Naive thymus-derived CD4-positive, alpha-beta T cell (primary cell): ENCODE measurements around the gene TAS2R14. TPM values are rescaled to one million over a fixed set of nuclear protein-coding genes. Genes with fewer than 3 reads are reported as not detected.

Experiments
- ATAC-seq: fragments of 150-1000 bp; cut with Tn5 transposase; 2 replicates; pipeline ENCODE4 v1.10.0; 2021; ENCODE audit warnings: mild to moderate bottlenecking, moderate library complexity
- CTCF ChIA-PET: fragments of 350-600 bp; sonication (Branson Sonifier 250); formaldehyde crosslinking; loops from one replicate; lab custom pipeline; 2021; ENCODE audit warnings: antibody characterized with exemption; lab: Charles Lee
- POLR2A ChIA-PET: fragments of 350-600 bp; sonication (Branson Sonifier 250); formaldehyde crosslinking; loops from one replicate; lab custom pipeline; 2021; ENCODE audit warnings: antibody characterized with exemption, inconsistent platforms; lab: Charles Lee
- DNase-seq, 9 donors: peaks; one replicate each; pipeline versions ENCODE4 v3.0.0 to v3.0.0-alpha.2; 2020 to 2022; ENCODE audit warnings: mixed read lengths in 1 of 9
- H3K27ac ChIP-seq: one replicate; pipeline ENCODE4 v1.7.0; 2013; ENCODE audit warnings: mild to moderate bottlenecking, low read depth, low read length, moderate library complexity
- H3K27me3 ChIP-seq, 2 donors: one replicate each; pipeline ENCODE4 v1.7.0; 2013; ENCODE audit warnings: low read length in 2 of 2, mild to moderate bottlenecking in 2 of 2, moderate library complexity in 2 of 2; ENCODE audit not compliant: control insufficient read depth in 2 of 2, insufficient read depth in 2 of 2
- H3K36me3 ChIP-seq, 3 experiments: 1 replicate in 2 of 3; 2 replicates in 1 of 3; pipeline ENCODE4 v1.7.0; 2013; ENCODE audit warnings: low read length in 3 of 3, mild to moderate bottlenecking in 3 of 3, moderate library complexity in 1 of 3; ENCODE audit not compliant: insufficient read depth in 3 of 3, control insufficient read depth in 2 of 3
- H3K4me1 ChIP-seq, 2 donors: one replicate each; pipeline ENCODE4 v1.7.0; 2013; ENCODE audit warnings: low read length in 2 of 2, mild to moderate bottlenecking in 2 of 2, moderate library complexity in 1 of 2; ENCODE audit not compliant: control insufficient read depth in 2 of 2, insufficient read depth in 2 of 2
- H3K4me3 ChIP-seq: 2 replicates; pipeline ENCODE4 v1.7.0; 2013; ENCODE audit warnings: mild to moderate bottlenecking, low read length
- H3K9me3 ChIP-seq, 3 experiments: 1 replicate in 2 of 3; 2 replicates in 1 of 3; pipeline ENCODE4 v1.7.0; 2013; ENCODE audit warnings: low read length in 3 of 3; ENCODE audit not compliant: control insufficient read depth in 2 of 3
- H3K27ac Mint-ChIP-seq, 9 donors: one replicate each; pipeline ENCODE4 v1.8.0; 2020 to 2022; ENCODE audit warnings: mixed read lengths in 9 of 9, mild to moderate bottlenecking in 8 of 9, moderate library complexity in 5 of 9, inconsistent platforms in 2 of 9
- H3K27me3 Mint-ChIP-seq, 5 donors: one replicate each; pipeline ENCODE4 v1.8.0; 2021 to 2022; ENCODE audit warnings: mixed read lengths in 5 of 5, mild to moderate bottlenecking in 1 of 5
- H3K36me3 Mint-ChIP-seq, 5 donors: one replicate each; pipeline ENCODE4 v1.8.0; 2020 to 2022; ENCODE audit warnings: mixed read lengths in 5 of 5, mild to moderate bottlenecking in 3 of 5, inconsistent platforms in 1 of 5
- H3K4me1 Mint-ChIP-seq, 7 donors: one replicate each; pipeline ENCODE4 v1.8.0; 2020 to 2022; ENCODE audit warnings: mixed read lengths in 7 of 7, mild to moderate bottlenecking in 3 of 7, inconsistent platforms in 1 of 7
- H3K4me3 Mint-ChIP-seq, 10 donors: one replicate each; pipeline ENCODE4 v1.8.0; 2020 to 2022; ENCODE audit warnings: mild to moderate bottlenecking in 10 of 10, mixed read lengths in 10 of 10, moderate library complexity in 6 of 10, inconsistent platforms in 2 of 10
- H3K9me3 Mint-ChIP-seq, 11 donors: one replicate each; pipeline ENCODE4 v1.8.0; 2020 to 2022; ENCODE audit warnings: mixed read lengths in 11 of 11, mild to moderate bottlenecking in 4 of 11, inconsistent platforms in 1 of 11, moderate library complexity in 1 of 11
- intact Hi-C, 2 donors: fragments of 100-400 bp; cut with micrococcal nuclease; formaldehyde crosslinking; loops; one replicate each; pipeline ENCODE4 v1.15.1; 2023
- polyA plus RNA-seq, 2 donors: library from polyadenylated mRNA; unstranded; fragments of 300-500 nt; fragmentation: Illumina TruSeq; gene quantifications; one replicate each; pipeline ENCODE4 v1.2.3, GENCODE V29; 2021
- total RNA-seq, 6 experiments: library from RNA in 5 of 6; stranded (reverse) in 5 of 6; gene quantifications; 1 replicate in 5 of 6; 2 replicates in 1 of 6; pipeline ENCODE4 v1.2.3 and lab custom pipeline; 2021 to 2026

Gene TAS2R14
- total and polyA plus RNA-seq, 7 experiments from 2014 or later: 0.60 to 3.3 (median 2.4) TPM

- DNase-seq (no peak), ATAC-seq (no peak)
- H3K27ac ChIP-seq: no peak overlapping the region
- intact Hi-C loops: no loop called here
- peaks cover 0 to 2% (median 0%) of the 10 kb centered on the region in 7 donors for H3K4me1 Mint-ChIP-seq
- no peaks in the 10 kb centered on the region for H3K36me3 ChIP-seq
- POLR2A ChIA-PET: no interaction called here
- no peaks in the 10 kb centered on the region for H3K27me3 ChIP-seq
- H3K9me3 ChIP-seq: no peaks in the 10 kb centered on the region
- H3K9me3 Mint-ChIP-seq: peaks cover 0 to 4% (median 0%) of the 10 kb centered on the region in 11 donors
- H3K4me1 ChIP-seq: no peaks in the 10 kb centered on the region
- no peaks in the 10 kb centered on the region for H3K27me3 Mint-ChIP-seq
- no peak overlapping the region for H3K4me3 Mint-ChIP-seq
- peaks cover 0 to 32% (median 4%) of the 10 kb centered on the region in 5 donors for H3K36me3 Mint-ChIP-seq
- CTCF ChIA-PET: no interaction called here
- no peak overlapping the region for H3K27ac Mint-ChIP-seq
- no peak overlapping the region for H3K4me3 ChIP-seq
Observed at GRCh38 chr12:10926269-10926668, 12.8 kb downstream of the TAS2R14 start.

GRCh38 chr12:10919809-10920208 lies 19.3 kb downstream of the TAS2R14 start:
- no peak overlapping the region for H3K27ac ChIP-seq
- no peaks in the 10 kb centered on the region for H3K27me3 Mint-ChIP-seq
- no peaks in the 10 kb centered on the region for H3K9me3 ChIP-seq
- CTCF ChIA-PET: no interaction called here
- no peaks in the 10 kb centered on the region for H3K4me1 Mint-ChIP-seq
- peaks cover 0 to under 1% (median 0%) of the 10 kb centered on the region in 11 donors for H3K9me3 Mint-ChIP-seq
- H3K4me3 ChIP-seq: no peak overlapping the region
- H3K27me3 ChIP-seq: no peaks in the 10 kb centered on the region
- intact Hi-C loops: loop anchor here in 1 of 2 donors (10.0 kb wide), 1 partner anchor 1295 kb away; no protein-coding TSS in a partner anchor
- no peaks in the 10 kb centered on the region for H3K4me1 ChIP-seq
- no peak overlapping the region for H3K27ac Mint-ChIP-seq
- no peak overlapping the region for H3K4me3 Mint-ChIP-seq
- no peak for DNase-seq
- no peak for ATAC-seq
- POLR2A ChIA-PET: no interaction called here
- H3K36me3 Mint-ChIP-seq: peaks cover 0 to 11% (median 4%) of the 10 kb centered on the region in 5 donors
- no peaks in the 10 kb centered on the region for H3K36me3 ChIP-seq

- CTCF ChIA-PET: no interaction called here
- no peak for ATAC-seq
Observed at GRCh38 chr12:10910380-10910779, 28.7 kb downstream of the TAS2R14 start.

GRCh38 chr12:10909462-10909861 lies 29.6 kb downstream of the TAS2R14 start, which contains the start of gene TAS2R13:
TSS of gene TAS2R13 (minus strand) at chr12:10909562. CDS start at chr12:10909298, 264 bp downstream.
- DNase-seq (no peak), ATAC-seq (no peak)
- Histone ChIP-seq H3K4me1 (no peaks in the 10 kb centered on the region), H3K4me3 (no peak within 1 kb of the TSS), H3K27me3 (no peaks in the 10 kb centered on the region), H3K36me3 (no peaks in the 10 kb centered on the region), H3K27ac (no peak within 1 kb of the TSS), H3K9me3 (peaks cover 0 to 9% (median 0%) of the 10 kb centered on the region in 3 experiments)
- Mint-ChIP-seq H3K4me3 (no peak within 1 kb of the TSS), H3K9me3 (peaks cover 0 to 27% (median 11%) of the 10 kb centered on the region in 11 donors), H3K27ac (no peak within 1 kb of the TSS), H3K27me3 (no peaks in the 10 kb centered on the region), H3K36me3 (peaks cover 7 to 65% (median 37%) of the 10 kb centered on the region in 5 donors), H3K4me1 (peaks cover 0 to 2% (median 0%) of the 10 kb centered on the region in 7 donors)
- ChIA-PET POLR2A (no interaction called here), CTCF (no interaction called here)
- intact Hi-C loops: no loop called here

More at GRCh38 chr12:10910380-10910779, 28.7 kb downstream of the TAS2R14 start:
- no peak for DNase-seq
- Mint-ChIP-seq H3K36me3 (peaks cover 0 to 59% (median 37%) of the 10 kb centered on the region in 5 donors), H3K27me3 (no peaks in the 10 kb centered on the region), H3K4me3 (no peak overlapping the region), H3K4me1 (peaks cover 0 to 2% (median 0%) of the 10 kb centered on the region in 7 donors), H3K27ac (no peak overlapping the region), H3K9me3 (peaks cover 0 to 18% (median 3%) of the 10 kb centered on the region in 11 donors)
- H3K4me3 ChIP-seq: no peak overlapping the region
- no peak overlapping the region for H3K27ac ChIP-seq
- no peaks in the 10 kb centered on the region for H3K4me1 ChIP-seq
- H3K27me3 ChIP-seq: no peaks in the 10 kb centered on the region
- no peaks in the 10 kb centered on the region for H3K9me3 ChIP-seq
- H3K36me3 ChIP-seq: no peaks in the 10 kb centered on the region
- intact Hi-C loops: loop anchor here in 1 of 2 donors (10.0 kb wide), 1 partner anchor 1304 kb away; no protein-coding TSS in a partner anchor
- POLR2A ChIA-PET: no interaction called here

- H3K9me3 Mint-ChIP-seq: peaks cover 0 to 58% (median 26%) of the 10 kb centered on the region in 11 donors
- no peaks in the 10 kb centered on the region for H3K27me3 Mint-ChIP-seq
- H3K4me1 ChIP-seq: no peaks in the 10 kb centered on the region
- H3K36me3 ChIP-seq: no peaks in the 10 kb centered on the region
- H3K4me1 Mint-ChIP-seq: no peaks in the 10 kb centered on the region
- H3K36me3 Mint-ChIP-seq: peaks cover 13 to 69% (median 50%) of the 10 kb centered on the region in 5 donors
- no peak overlapping the region for H3K4me3 ChIP-seq
- H3K9me3 ChIP-seq: peaks cover 0 to 17% (median 0%) of the 10 kb centered on the region in 3 experiments
- DNase-seq (no peak), ATAC-seq (no peak)
- intact Hi-C loops: no loop called here
- ChIA-PET CTCF (no interaction called here), POLR2A (interaction anchor here (0.6 kb wide), 1 partner anchor 520 kb away, joined by 4 read pairs; no protein-coding TSS in a partner anchor)
- H3K27ac ChIP-seq: no peak overlapping the region
- H3K27me3 ChIP-seq: no peaks in the 10 kb centered on the region
- no peak overlapping the region for H3K4me3 Mint-ChIP-seq
- no peak overlapping the region for H3K27ac Mint-ChIP-seq
Observed at GRCh38 chr12:10904686-10905085, 34.4 kb downstream of the TAS2R14 start.

- H3K27ac Mint-ChIP-seq: no peak overlapping the region
- no peak for DNase-seq
- Histone ChIP-seq H3K9me3 (peaks cover 0 to 17% (median 0%) of the 10 kb centered on the region in 3 experiments), H3K27me3 (no peaks in the 10 kb centered on the region), H3K4me3 (no peak overlapping the region), H3K4me1 (no peaks in the 10 kb centered on the region), H3K27ac (no peak overlapping the region), H3K36me3 (no peaks in the 10 kb centered on the region)
- peaks cover 0 to 50% (median 28%) of the 10 kb centered on the region in 11 donors for H3K9me3 Mint-ChIP-seq
- intact Hi-C loops: no loop called here
- peaks cover 0 to 4% (median 0%) of the 10 kb centered on the region in 7 donors for H3K4me1 Mint-ChIP-seq
- ChIA-PET CTCF (no interaction called here), POLR2A (no interaction called here)
- H3K27me3 Mint-ChIP-seq: no peaks in the 10 kb centered on the region
- no peak overlapping the region for H3K4me3 Mint-ChIP-seq
- no peak for ATAC-seq
- peaks cover 12 to 57% (median 53%) of the 10 kb centered on the region in 5 donors for H3K36me3 Mint-ChIP-seq
Observed at GRCh38 chr12:10901427-10901826, 37.6 kb downstream of the TAS2R14 start.

GRCh38 chr12:10900972-10901371 lies 38.1 kb downstream of the TAS2R14 start:
- CTCF ChIA-PET: no interaction called here
- no peak for DNase-seq
- H3K4me3 Mint-ChIP-seq: no peak overlapping the region

More at GRCh38 chr12:10900972-10901371, 38.1 kb downstream of the TAS2R14 start:
- Mint-ChIP-seq H3K36me3 (peaks cover 12 to 57% (median 52%) of the 10 kb centered on the region in 5 donors), H3K4me1 (peaks cover 0 to 4% (median 0%) of the 10 kb centered on the region in 7 donors), H3K27ac (peak overlapping the region in 1 of 9 donors; percentile 72), H3K9me3 (peaks cover 0 to 46% (median 28%) of the 10 kb centered on the region in 11 donors), H3K27me3 (no peaks in the 10 kb centered on the region)
- no peak for ATAC-seq
- no peaks in the 10 kb centered on the region for H3K4me1 ChIP-seq
- H3K27me3 ChIP-seq: no peaks in the 10 kb centered on the region
- peaks cover 0 to 17% (median 0%) of the 10 kb centered on the region in 3 experiments for H3K9me3 ChIP-seq
- H3K36me3 ChIP-seq: no peaks in the 10 kb centered on the region
- H3K27ac ChIP-seq: no peak overlapping the region
- intact Hi-C loops: no loop called here
- POLR2A ChIA-PET: no interaction called here
- H3K4me3 ChIP-seq: no peak overlapping the region
